HG03457 (cell line): ENCODE data around the gene SERAC1.

Experiments used
- ATAC-seq: cut with Tn5 transposase; IDR thresholded peaks from one replicate; pipeline ENCODE4 v1.9.1; 2021; ENCODE audit warnings: moderate number of reproducible peaks; ENCODE audit not compliant: unreplicated experiment

SERAC1 gene

GRCh38 chr6:158081657-158081935 is 86.5 kb downstream of the SERAC1 start:
- no peak for ATAC-seq

- no peak for ATAC-seq
Measured at GRCh38 chr6:158080849-158081656, 87.0 kb downstream of the SERAC1 start.

- ATAC-seq, result no peak
Measured at GRCh38 chr6:158078320-158078719, 89.7 kb downstream of the SERAC1 start.

- ATAC-seq, result no peak
Measured at GRCh38 chr6:158077676-158078075, 90.4 kb downstream of the SERAC1 start.

- ATAC-seq, result no peak
Measured at GRCh38 chr6:158076548-158076947, 91.5 kb downstream of the SERAC1 start.

- no peak for ATAC-seq
Measured at GRCh38 chr6:158073776-158074175, 94.3 kb downstream of the SERAC1 start.

- ATAC-seq, result no peak
Measured at GRCh38 chr6:158072083-158072721, 95.9 kb downstream of the SERAC1 start.

- no peak for ATAC-seq
Measured at GRCh38 chr6:158071121-158072082, 96.7 kb downstream of the SERAC1 start.

GRCh38 chr6:158070513-158070912 is 97.5 kb downstream of the SERAC1 start:
- no peak for ATAC-seq

GRCh38 chr6:158069800-158070195 is 98.3 kb downstream of the SERAC1 start:
- ATAC-seq, result no peak

- ATAC-seq, result no peak
Measured at GRCh38 chr6:158068893-158069799, 98.9 kb downstream of the SERAC1 start.

- no peak for ATAC-seq
Measured at GRCh38 chr6:158068156-158068892, 99.7 kb downstream of the SERAC1 start.

- ATAC-seq, result no peak
Measured at GRCh38 chr6:158067436-158068015, 100.5 kb downstream of the SERAC1 start.

GRCh38 chr6:158066136-158066781 is 101.8 kb downstream of the SERAC1 start:
- no peak for ATAC-seq

GRCh38 chr6:158064725-158065251 is 103.3 kb downstream of the SERAC1 start:
- no peak for ATAC-seq

GRCh38 chr6:158063736-158064135 is 104.3 kb downstream of the SERAC1 start:
- ATAC-seq, result no peak

GRCh38 chr6:158061709-158062461 is 106.2 kb downstream of the SERAC1 start:
- no peak for ATAC-seq

- no peak for ATAC-seq
Measured at GRCh38 chr6:158061361-158061708, 106.7 kb downstream of the SERAC1 start.
